Hepatocyte (in vitro differentiated cells): ENCODE results near the gene MN1. TPM values are rescaled to one million over a fixed set of nuclear protein-coding genes. Genes with fewer than 3 reads are reported as not detected.

Experiments
- DNase-seq: peaks from one replicate; pipeline ENCODE4 v3.0.0-alpha.2; 2016; ENCODE audit warnings: low spot score
- H2AFZ ChIP-seq: fragments of 200-600 bp; sonication (generic); 2 replicates; pipeline ENCODE4 v1.6.0; 2016; ENCODE audit warnings: antibody characterized with exemption, mild to moderate bottlenecking
- H3K27ac ChIP-seq: fragments of 200-600 bp; sonication (generic); 2 replicates; pipeline ENCODE4 v1.5.1; 2016; ENCODE audit warnings: mild to moderate bottlenecking
- H3K27me3 ChIP-seq: fragments of 200-600 bp; sonication (generic); 2 replicates; pipeline ENCODE4 v1.6.1; 2016
- H3K36me3 ChIP-seq: fragments of 200-600 bp; sonication (generic); replicated peaks from 2 replicates; pipeline ENCODE4 v1.5.1; 2016; ENCODE audit warnings: low read depth; ENCODE audit not compliant: insufficient read depth
- H3K4me1 ChIP-seq: fragments of 200-600 bp; sonication (generic); 2 replicates; pipeline ENCODE4 v1.5.1; 2016; ENCODE audit warnings: mild to moderate bottlenecking, moderate library complexity; ENCODE audit not compliant: insufficient read depth
- H3K4me2 ChIP-seq: fragments of 200-600 bp; sonication (generic); 2 replicates; pipeline ENCODE4 v1.6.0; 2016
- H3K4me3 ChIP-seq: fragments of 200-600 bp; sonication (generic); 2 replicates; pipeline ENCODE4 v1.5.1; 2016; ENCODE audit warnings: mild to moderate bottlenecking
- H3K79me2 ChIP-seq: fragments of 200-600 bp; sonication (generic); 2 replicates; pipeline ENCODE4 v1.6.0; 2017; ENCODE audit warnings: mild to moderate bottlenecking
- H3K9me2 ChIP-seq: fragments of 200-600 bp; sonication (generic); replicated peaks from 2 replicates; pipeline ENCODE4 v1.6.0; 2017; ENCODE audit warnings: mild to moderate bottlenecking; ENCODE audit not compliant: insufficient read depth
- H3K9me3 ChIP-seq: fragments of 200-600 bp; sonication (generic); 2 replicates; pipeline ENCODE4 v1.5.1; 2016; ENCODE audit warnings: low read depth, mild to moderate bottlenecking
- H4K20me1 ChIP-seq: fragments of 200-600 bp; sonication (generic); 2 replicates; pipeline ENCODE4 v1.6.0; 2016; ENCODE audit warnings: mild to moderate bottlenecking; ENCODE audit not compliant: insufficient read depth, poor library complexity, severe bottlenecking
- EZH2 ChIP-seq: fragments of 200-600 bp; sonication (generic); IDR thresholded peaks from 2 replicates; pipeline ENCODE4 v1.6.1; 2016; ENCODE audit warnings: antibody characterized with exemption, mild to moderate bottlenecking, borderline replicate concordance
- EZH2phosphoT487 ChIP-seq: fragments of 200-600 bp; sonication (generic); IDR thresholded peaks from one replicate; pipeline ENCODE4 v1.6.1; 2018; ENCODE audit warnings: antibody characterized with exemption, mild to moderate bottlenecking, low read depth, moderate library complexity; ENCODE audit not compliant: unreplicated experiment, severe bottlenecking
- WGBS: methylation state at CpG from one replicate; pipeline ENCODE4 v1.1.6; 2016; ENCODE audit warnings: low lambda C conversion rate; ENCODE audit errors: missing lambda C conversion rate; 5-methylcytosine and 5-hydroxymethylcytosine counted together
- polyA plus RNA-seq: library from polyadenylated mRNA; unstranded; fragments of >200 nt; fragmentation: Nextera tagmentation; extraction: Ambion mirVana; gene quantifications from 2 replicates; pipeline ENCODE4 v1.2.1, GENCODE V29; 2016
- total RNA-seq: library from RNA; depleted of rRNA; stranded (reverse); fragments of >200 nt; gene quantifications from 2 replicates; pipeline ENCODE4 v1.2.3, GENCODE V29; 2014
- TF ChIP-seq, protein P1 (sequence below): fragments of 200-600 bp; sonication (generic); IDR thresholded peaks from 2 replicates; pipeline ENCODE4 v1.5.1; 2016; ENCODE audit warnings: antibody characterized with exemption, mild to moderate bottlenecking; ENCODE audit not compliant: poor library complexity

MN1 gene
- total and polyA plus RNA-seq, 2 experiments from 2014 or later = 2.3 to 4.4 TPM

DNA sequence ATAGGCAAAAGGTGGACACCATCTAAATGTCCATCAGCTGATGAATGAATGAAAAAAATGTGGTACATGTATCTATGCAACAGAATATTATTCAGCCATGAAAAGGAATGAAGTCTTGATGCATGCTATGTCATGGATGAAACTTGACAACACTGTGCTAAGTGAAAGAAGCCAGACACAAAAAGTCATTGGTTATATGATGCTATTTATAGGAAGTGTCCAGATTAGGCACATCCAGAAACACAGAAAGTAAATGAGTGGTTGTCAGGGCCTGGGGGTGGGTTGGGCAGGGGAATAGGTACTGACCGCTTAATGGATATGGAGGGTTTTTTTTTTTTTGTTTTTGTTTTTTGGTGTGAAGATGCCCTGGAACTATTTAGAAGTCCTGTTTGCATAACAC lies 21.7 kb upstream of the MN1 start:
- H3K4me3 ChIP-seq = no peak overlapping the region
- 100% methylated on average over 1 of the region's 1 CpG for WGBS
- H2AFZ ChIP-seq = no peak overlapping the region
- no peaks in the 10 kb centered on the region for H3K9me2 ChIP-seq
- no peaks in the 10 kb centered on the region for H3K27me3 ChIP-seq
- H3K4me2 ChIP-seq = no peak overlapping the region
- no peak overlapping the region for H3K27ac ChIP-seq
- TF ChIP-seq, protein P1, sequence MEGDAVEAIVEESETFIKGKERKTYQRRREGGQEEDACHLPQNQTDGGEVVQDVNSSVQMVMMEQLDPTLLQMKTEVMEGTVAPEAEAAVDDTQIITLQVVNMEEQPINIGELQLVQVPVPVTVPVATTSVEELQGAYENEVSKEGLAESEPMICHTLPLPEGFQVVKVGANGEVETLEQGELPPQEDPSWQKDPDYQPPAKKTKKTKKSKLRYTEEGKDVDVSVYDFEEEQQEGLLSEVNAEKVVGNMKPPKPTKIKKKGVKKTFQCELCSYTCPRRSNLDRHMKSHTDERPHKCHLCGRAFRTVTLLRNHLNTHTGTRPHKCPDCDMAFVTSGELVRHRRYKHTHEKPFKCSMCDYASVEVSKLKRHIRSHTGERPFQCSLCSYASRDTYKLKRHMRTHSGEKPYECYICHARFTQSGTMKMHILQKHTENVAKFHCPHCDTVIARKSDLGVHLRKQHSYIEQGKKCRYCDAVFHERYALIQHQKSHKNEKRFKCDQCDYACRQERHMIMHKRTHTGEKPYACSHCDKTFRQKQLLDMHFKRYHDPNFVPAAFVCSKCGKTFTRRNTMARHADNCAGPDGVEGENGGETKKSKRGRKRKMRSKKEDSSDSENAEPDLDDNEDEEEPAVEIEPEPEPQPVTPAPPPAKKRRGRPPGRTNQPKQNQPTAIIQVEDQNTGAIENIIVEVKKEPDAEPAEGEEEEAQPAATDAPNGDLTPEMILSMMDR = no peak
- no peak for TF ChIP-seq EZH2
- no peak for TF ChIP-seq EZH2phosphoT487
- H3K4me1 ChIP-seq = no peaks in the 10 kb centered on the region
- DNase-seq = no peak
- no peaks in the 10 kb centered on the region for H3K9me3 ChIP-seq
- H3K79me2 ChIP-seq = no peaks in the 10 kb centered on the region
- no peaks in the 10 kb centered on the region for H3K36me3 ChIP-seq
- H4K20me1 ChIP-seq = no peaks in the 10 kb centered on the region

DNA sequence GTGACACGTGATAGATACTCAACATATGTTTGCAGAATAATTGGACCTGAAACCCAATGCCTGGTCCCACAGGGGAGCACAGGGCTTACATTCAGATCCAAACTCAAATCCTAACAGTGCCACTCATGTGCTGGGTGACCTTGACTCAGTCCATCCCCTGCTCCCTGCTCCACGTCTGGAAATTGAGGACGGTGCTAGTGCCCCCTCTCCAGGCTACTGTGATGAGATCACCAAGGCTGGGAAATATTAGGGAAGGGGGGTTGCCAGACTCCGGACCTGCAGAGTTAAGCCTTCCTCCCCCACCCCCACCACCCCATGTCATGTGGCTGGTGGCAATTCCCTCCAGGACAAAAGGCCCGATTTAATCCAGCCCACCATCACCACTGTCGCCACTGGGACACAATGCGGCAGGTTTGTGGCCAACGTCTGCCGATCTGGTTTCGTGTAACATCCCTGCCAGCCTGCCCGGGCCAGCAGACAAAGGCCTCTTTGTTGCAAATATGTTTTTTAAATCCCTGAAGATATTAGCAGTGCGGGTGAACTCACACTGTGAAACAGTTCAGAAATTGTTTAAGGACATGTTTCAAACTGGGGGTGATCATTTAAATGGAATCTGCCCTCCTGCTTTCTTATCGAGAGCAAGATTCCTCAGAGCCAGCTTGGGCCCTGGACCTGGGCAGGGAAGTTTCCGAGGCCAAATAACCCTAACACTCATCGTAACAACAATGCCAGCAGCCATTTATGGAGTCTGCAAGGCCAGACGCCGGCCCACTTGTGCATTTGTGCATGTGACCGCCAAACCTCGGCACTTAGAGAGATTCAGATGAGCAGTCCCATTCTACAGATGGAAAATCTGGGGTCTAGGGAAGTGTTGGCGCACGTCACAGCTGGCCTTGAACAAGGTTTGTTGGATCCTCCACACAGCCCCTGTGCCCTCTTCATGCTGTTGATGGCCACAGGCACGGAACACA lies 19.6 kb upstream of the MN1 start:
- no peak overlapping the region for H3K27ac ChIP-seq
- no peaks in the 10 kb centered on the region for H4K20me1 ChIP-seq
- H3K4me2 ChIP-seq = no peak overlapping the region
- no peak for TF ChIP-seq EZH2
- TF ChIP-seq, protein P1 = no peak
- no peak for TF ChIP-seq EZH2phosphoT487
- no peaks in the 10 kb centered on the region for H3K27me3 ChIP-seq
- H3K36me3 ChIP-seq = no peaks in the 10 kb centered on the region
- H3K4me1 ChIP-seq = no peaks in the 10 kb centered on the region
- no peaks in the 10 kb centered on the region for H3K79me2 ChIP-seq
- DNase-seq = no peak
- no peak overlapping the region for H2AFZ ChIP-seq
- 74% methylated on average over 22 of the region's 22 CpGs for WGBS
- H3K9me2 ChIP-seq = no peaks in the 10 kb centered on the region
- H3K9me3 ChIP-seq = no peaks in the 10 kb centered on the region
- no peak overlapping the region for H3K4me3 ChIP-seq

DNA sequence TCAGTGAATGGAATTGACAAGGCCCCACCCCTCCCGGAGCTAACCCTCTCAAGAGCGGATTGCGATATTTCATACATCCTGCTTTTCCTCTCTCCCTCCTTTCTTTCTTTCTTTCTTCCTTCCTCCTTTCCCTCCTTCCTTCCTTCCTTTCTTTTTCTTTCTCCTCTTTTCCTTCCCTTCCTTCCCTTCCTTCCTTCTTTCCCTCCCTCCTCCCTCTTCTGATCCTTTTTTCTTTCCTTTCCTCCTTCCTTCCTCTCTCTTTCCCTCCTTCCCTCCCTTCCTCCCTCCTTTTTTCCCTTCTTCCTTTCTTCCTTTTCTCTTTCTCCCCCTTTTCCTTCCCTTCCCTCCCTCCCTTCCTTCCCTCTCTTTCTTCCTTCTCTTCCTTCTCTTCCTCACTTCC lies 15.0 kb upstream of the MN1 start:
- H3K27ac ChIP-seq = no peak overlapping the region
- H4K20me1 ChIP-seq = no peaks in the 10 kb centered on the region
- H3K27me3 ChIP-seq = no peaks in the 10 kb centered on the region
- H3K36me3 ChIP-seq = no peaks in the 10 kb centered on the region
- no peaks in the 10 kb centered on the region for H3K9me3 ChIP-seq
- WGBS = 97% methylated on average over 3 of the region's 3 CpGs
- H3K4me3 ChIP-seq = no peak overlapping the region
- H2AFZ ChIP-seq = no peak overlapping the region
- TF ChIP-seq, protein P1 = no peak
- TF ChIP-seq EZH2phosphoT487 (no peak), EZH2 (no peak)
- H3K9me2 ChIP-seq = no peaks in the 10 kb centered on the region
- DNase-seq = no peak
- no peaks in the 10 kb centered on the region for H3K4me1 ChIP-seq
- H3K79me2 ChIP-seq = no peaks in the 10 kb centered on the region
- no peak overlapping the region for H3K4me2 ChIP-seq
